Measurements from ENCODE around the gene MPPED1.

DNA sequence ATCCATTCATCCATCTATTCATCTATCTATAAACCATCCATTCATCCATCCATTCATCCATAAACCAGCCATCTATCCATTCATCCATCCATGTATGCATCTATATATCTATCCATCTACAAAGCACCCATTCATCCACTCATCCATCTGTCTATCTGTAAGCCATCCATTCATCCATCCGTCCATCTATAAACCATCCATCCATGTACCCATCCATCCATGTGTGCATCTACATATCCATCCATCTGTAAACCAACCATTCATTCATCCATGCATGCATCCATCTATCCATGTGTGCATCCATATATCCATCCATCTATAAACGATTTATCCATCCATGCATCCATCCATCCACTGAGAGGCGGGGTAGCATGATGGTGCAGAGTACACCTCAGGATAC, 58.4 kb downstream of the MPPED1 start:
- TF ChIP-seq, protein P1, sequence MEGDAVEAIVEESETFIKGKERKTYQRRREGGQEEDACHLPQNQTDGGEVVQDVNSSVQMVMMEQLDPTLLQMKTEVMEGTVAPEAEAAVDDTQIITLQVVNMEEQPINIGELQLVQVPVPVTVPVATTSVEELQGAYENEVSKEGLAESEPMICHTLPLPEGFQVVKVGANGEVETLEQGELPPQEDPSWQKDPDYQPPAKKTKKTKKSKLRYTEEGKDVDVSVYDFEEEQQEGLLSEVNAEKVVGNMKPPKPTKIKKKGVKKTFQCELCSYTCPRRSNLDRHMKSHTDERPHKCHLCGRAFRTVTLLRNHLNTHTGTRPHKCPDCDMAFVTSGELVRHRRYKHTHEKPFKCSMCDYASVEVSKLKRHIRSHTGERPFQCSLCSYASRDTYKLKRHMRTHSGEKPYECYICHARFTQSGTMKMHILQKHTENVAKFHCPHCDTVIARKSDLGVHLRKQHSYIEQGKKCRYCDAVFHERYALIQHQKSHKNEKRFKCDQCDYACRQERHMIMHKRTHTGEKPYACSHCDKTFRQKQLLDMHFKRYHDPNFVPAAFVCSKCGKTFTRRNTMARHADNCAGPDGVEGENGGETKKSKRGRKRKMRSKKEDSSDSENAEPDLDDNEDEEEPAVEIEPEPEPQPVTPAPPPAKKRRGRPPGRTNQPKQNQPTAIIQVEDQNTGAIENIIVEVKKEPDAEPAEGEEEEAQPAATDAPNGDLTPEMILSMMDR (IDR thresholded peaks at IDR 0.05; ENCODE audit: borderline replicate concordance, extremely low read depth, low read length, poor library complexity, severe bottlenecking): no peak
- no peak for TF ChIP-seq EZH2 (IDR thresholded peaks at IDR 0.05; ENCODE audit: borderline replicate concordance, low read depth, low read length, severe bottlenecking)
